CD14-positive monocyte (primary cell): Measurements from ENCODE around the gene HMX3. TPM values are rescaled to one million over a fixed set of nuclear protein-coding genes. Genes with fewer than 3 reads are reported as not detected.

Experiments
- DNase-seq, 3 donors: peaks; one replicate each; pipeline ENCODE4 v3.0.0-alpha.2; 2011 to 2022
- H2AFZ ChIP-seq: 2 replicates; pipeline ENCODE4 v1.6.0; 2012; ENCODE audit warnings: mild to moderate bottlenecking, low read depth, low read length, inconsistent platforms; ENCODE audit not compliant: insufficient read depth, poor library complexity, severe bottlenecking
- H3K27ac ChIP-seq, 2 donors: 1 replicate in 1 of 2; 2 replicates in 1 of 2; pipeline ENCODE4 v1.5.1; 2012 to 2013; ENCODE audit warnings: low read length in 2 of 2, control low read depth in 1 of 2, inconsistent platforms in 1 of 2, low read depth in 1 of 2, mild to moderate bottlenecking in 1 of 2
- H3K27me3 ChIP-seq, 2 donors: one replicate each; pipeline versions ENCODE4 v1.6.0 to v1.6.1; 2011 to 2013; ENCODE audit warnings: low read length in 2 of 2; ENCODE audit not compliant: control insufficient read depth in 2 of 2, insufficient read depth in 2 of 2
- H3K36me3 ChIP-seq, 2 donors: replicated peaks in 1 of 2; 1 replicate in 1 of 2; 2 replicates in 1 of 2; pipeline versions ENCODE4 v1.5.1 to v1.6.1; 2012 to 2013; ENCODE audit warnings: low read length in 2 of 2, control low read depth in 1 of 2, inconsistent platforms in 1 of 2, mild to moderate bottlenecking in 1 of 2; ENCODE audit not compliant: insufficient read depth in 2 of 2, control insufficient read depth in 1 of 2
- H3K4me1 ChIP-seq, 2 donors: 1 replicate in 1 of 2; 2 replicates in 1 of 2; pipeline versions ENCODE4 v1.5.1 to v1.6.1; 2012 to 2013; ENCODE audit warnings: low read length in 2 of 2, control low read depth in 1 of 2, inconsistent platforms in 1 of 2, mild to moderate bottlenecking in 1 of 2, moderate library complexity in 1 of 2; ENCODE audit not compliant: insufficient read depth in 2 of 2, control insufficient read depth in 1 of 2
- H3K4me2 ChIP-seq: replicated peaks from 2 replicates; pipeline ENCODE3; 2012; ENCODE audit warnings: low read length, moderate library complexity, mild to moderate bottlenecking; ENCODE audit not compliant: poor library complexity, severe bottlenecking; ENCODE audit errors: extremely low read depth
- H3K4me3 ChIP-seq, 3 experiments: fragments of 200-600 bp in 1 of 3; sonication (generic) in 1 of 3; replicated peaks in 1 of 3; 1 replicate in 2 of 3; 2 replicates in 1 of 3; pipeline ENCODE4 v1.5.1; 2011 to 2013; ENCODE audit warnings: low read length in 3 of 3, mild to moderate bottlenecking in 3 of 3, control low read depth in 2 of 3, low read depth in 2 of 3, inconsistent platforms in 1 of 3, moderate library complexity in 1 of 3
- H3K79me2 ChIP-seq: 2 replicates; pipeline ENCODE4 v1.6.0; 2012; ENCODE audit warnings: mild to moderate bottlenecking, control low read depth, inconsistent platforms, low read length, moderate library complexity; ENCODE audit not compliant: insufficient read depth
- H3K9ac ChIP-seq: 2 replicates; pipeline ENCODE4 v1.6.0; 2017; ENCODE audit warnings: low read length, mild to moderate bottlenecking; ENCODE audit not compliant: insufficient read depth, poor library complexity, severe bottlenecking
- H3K9me3 ChIP-seq, 2 donors: replicated peaks in 1 of 2; 1 replicate in 1 of 2; 2 replicates in 1 of 2; pipeline versions ENCODE4 v1.5.1 to v1.6.1; 2012 to 2013; ENCODE audit warnings: low read length in 2 of 2, control low read depth in 1 of 2; ENCODE audit not compliant: control insufficient read depth in 1 of 2, insufficient read depth in 1 of 2
- H4K20me1 ChIP-seq: 2 replicates; pipeline ENCODE4 v1.6.0; 2012; ENCODE audit warnings: mild to moderate bottlenecking, low read length, control low read depth, moderate library complexity; ENCODE audit not compliant: insufficient read depth
- H3K27ac Mint-ChIP-seq, 7 donors: one replicate each; pipeline ENCODE4 v1.8.0; 2020; ENCODE audit warnings: mild to moderate bottlenecking in 7 of 7, mixed read lengths in 7 of 7, moderate library complexity in 6 of 7, inconsistent platforms in 2 of 7
- H3K27me3 Mint-ChIP-seq, 3 donors: one replicate each; pipeline ENCODE4 v1.8.0; 2021 to 2022; ENCODE audit warnings: low read depth in 3 of 3, mild to moderate bottlenecking in 3 of 3, mixed read lengths in 3 of 3, moderate library complexity in 3 of 3, inconsistent platforms in 1 of 3
- H3K36me3 Mint-ChIP-seq, 2 donors: one replicate each; pipeline ENCODE4 v1.8.0; 2020; ENCODE audit warnings: mixed read lengths in 2 of 2, inconsistent platforms in 1 of 2, mild to moderate bottlenecking in 1 of 2
- H3K4me1 Mint-ChIP-seq: one replicate; pipeline ENCODE4 v1.8.0; 2020; ENCODE audit warnings: mild to moderate bottlenecking, mixed read lengths
- H3K4me3 Mint-ChIP-seq, 2 donors: one replicate each; pipeline ENCODE4 v1.8.0; 2020; ENCODE audit warnings: mild to moderate bottlenecking in 2 of 2, mixed read lengths in 2 of 2, moderate library complexity in 1 of 2
- H3K9me3 Mint-ChIP-seq, 7 donors: one replicate each; pipeline ENCODE4 v1.8.0; 2020 to 2022; ENCODE audit warnings: mixed read lengths in 7 of 7, mild to moderate bottlenecking in 6 of 7, moderate library complexity in 6 of 7, inconsistent platforms in 2 of 7
- WGBS: methylation state at CpG from one replicate; pipeline ENCODE4 v1.1.5; 2013; ENCODE audit warnings: missing lambda C conversion rate; ENCODE audit not compliant: insufficient coverage; 5-methylcytosine and 5-hydroxymethylcytosine counted together
- intact Hi-C, 2 donors: fragments of 100-400 bp; cut with micrococcal nuclease; formaldehyde crosslinking; loops; one replicate each; pipeline versions ENCODE4 v1.15.0 to v1.15.1; 2023
- polyA plus RNA-seq, 3 donors: library from polyadenylated mRNA; depleted of rRNA in 1 of 3; unstranded in 2 of 3; stranded (reverse) in 1 of 3; fragments of 300-500 nt in 2 of 3; fragments of >200 nt in 1 of 3; fragmentation: Illumina TruSeq in 2 of 3; gene quantifications; 1 replicate in 2 of 3; 2 replicates in 1 of 3; pipeline ENCODE4 v1.2.3, GENCODE V29; 2012 to 2021
- TF ChIP-seq, protein P1 (sequence below): fragments of 200-600 bp; IDR thresholded peaks from one replicate; pipeline ENCODE4 v1.8.0; 2022; ENCODE audit warnings: antibody characterized with exemption, mild to moderate bottlenecking

The HMX3 gene
- polyA plus RNA-seq, 3 donors, result not detected

DNA sequence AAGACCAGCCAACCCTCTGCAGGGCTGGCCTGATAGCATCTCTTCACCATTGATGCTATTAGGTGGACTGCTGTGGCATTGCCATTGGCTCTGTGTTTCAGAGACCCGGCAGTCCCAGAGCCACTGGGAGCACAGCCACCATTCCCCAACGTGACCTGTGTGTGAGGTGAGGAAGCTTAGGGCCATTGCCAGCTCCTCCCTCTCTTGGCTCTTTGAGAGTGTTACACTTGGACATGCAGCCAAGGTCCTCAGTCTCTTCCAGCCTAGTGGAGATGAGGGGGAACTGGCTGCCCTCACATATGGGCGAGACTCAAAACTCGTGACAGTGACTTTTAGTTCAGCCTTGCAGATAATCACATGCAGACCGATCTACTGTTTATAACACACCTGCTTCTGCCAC, 39.3 kb upstream of the HMX3 start:
- no peak overlapping the region for H3K27ac ChIP-seq
- no peaks in the 10 kb centered on the region for H3K9me3 ChIP-seq
- H2AFZ ChIP-seq, result no peak overlapping the region
- no peak overlapping the region for H3K9ac ChIP-seq
- Mint-ChIP-seq H3K36me3 (no peaks in the 10 kb centered on the region), H3K4me1 (no peaks in the 10 kb centered on the region), H3K4me3 (no peak overlapping the region), H3K27me3 (peaks cover 6 to 16% (median 10%) of the 10 kb centered on the region in 3 donors), H3K27ac (no peak overlapping the region), H3K9me3 (peaks cover 0 to 6% (median 0%) of the 10 kb centered on the region in 7 donors)
- 90% methylated on average over 2 of the region's 5 CpGs for WGBS
- TF ChIP-seq, protein P1, sequence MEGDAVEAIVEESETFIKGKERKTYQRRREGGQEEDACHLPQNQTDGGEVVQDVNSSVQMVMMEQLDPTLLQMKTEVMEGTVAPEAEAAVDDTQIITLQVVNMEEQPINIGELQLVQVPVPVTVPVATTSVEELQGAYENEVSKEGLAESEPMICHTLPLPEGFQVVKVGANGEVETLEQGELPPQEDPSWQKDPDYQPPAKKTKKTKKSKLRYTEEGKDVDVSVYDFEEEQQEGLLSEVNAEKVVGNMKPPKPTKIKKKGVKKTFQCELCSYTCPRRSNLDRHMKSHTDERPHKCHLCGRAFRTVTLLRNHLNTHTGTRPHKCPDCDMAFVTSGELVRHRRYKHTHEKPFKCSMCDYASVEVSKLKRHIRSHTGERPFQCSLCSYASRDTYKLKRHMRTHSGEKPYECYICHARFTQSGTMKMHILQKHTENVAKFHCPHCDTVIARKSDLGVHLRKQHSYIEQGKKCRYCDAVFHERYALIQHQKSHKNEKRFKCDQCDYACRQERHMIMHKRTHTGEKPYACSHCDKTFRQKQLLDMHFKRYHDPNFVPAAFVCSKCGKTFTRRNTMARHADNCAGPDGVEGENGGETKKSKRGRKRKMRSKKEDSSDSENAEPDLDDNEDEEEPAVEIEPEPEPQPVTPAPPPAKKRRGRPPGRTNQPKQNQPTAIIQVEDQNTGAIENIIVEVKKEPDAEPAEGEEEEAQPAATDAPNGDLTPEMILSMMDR, result no peak
- no peaks in the 10 kb centered on the region for H3K4me1 ChIP-seq
- no peaks in the 10 kb centered on the region for H4K20me1 ChIP-seq
- intact Hi-C loops, result no loop called here
- H3K4me3 ChIP-seq, result no peak overlapping the region
- H3K4me2 ChIP-seq, result no peak overlapping the region
- H3K27me3 ChIP-seq, result no peaks in the 10 kb centered on the region
- no peaks in the 10 kb centered on the region for H3K36me3 ChIP-seq
- H3K79me2 ChIP-seq, result no peaks in the 10 kb centered on the region
- DNase-seq, result no peak

DNA sequence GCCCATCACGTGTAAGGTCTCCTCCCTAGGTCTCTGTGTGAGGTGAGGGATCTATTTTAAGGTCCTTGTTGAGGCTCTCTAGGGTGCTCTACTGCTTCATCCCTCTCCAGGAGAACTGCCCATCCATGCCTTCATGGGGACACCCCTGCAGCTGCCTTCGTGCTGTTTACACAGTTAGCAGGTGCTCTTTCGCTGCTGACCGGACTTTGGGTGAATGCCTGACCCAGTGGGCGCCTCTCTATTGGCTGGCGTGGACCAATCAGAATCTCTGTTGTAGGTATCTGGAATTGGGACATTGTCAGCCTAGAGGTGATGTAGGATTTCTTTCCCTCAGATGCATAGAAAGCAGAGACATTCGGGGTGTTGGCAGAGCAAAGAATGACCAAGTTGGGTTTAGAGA, 38.7 kb upstream of the HMX3 start:
- Mint-ChIP-seq H3K36me3 (no peaks in the 10 kb centered on the region), H3K27me3 (peaks cover 6 to 16% (median 10%) of the 10 kb centered on the region in 3 donors), H3K9me3 (peaks cover 0 to 6% (median 0%) of the 10 kb centered on the region in 7 donors), H3K4me1 (no peaks in the 10 kb centered on the region), H3K4me3 (no peak overlapping the region), H3K27ac (no peak overlapping the region)
- 97% methylated on average over 5 of the region's 7 CpGs for WGBS
- no peak for DNase-seq
- H3K4me1 ChIP-seq, result no peaks in the 10 kb centered on the region
- intact Hi-C loops, result no loop called here
- H2AFZ ChIP-seq, result no peak overlapping the region
- no peak overlapping the region for H3K9ac ChIP-seq
- H3K4me2 ChIP-seq, result no peak overlapping the region
- H3K27me3 ChIP-seq, result no peaks in the 10 kb centered on the region
- no peaks in the 10 kb centered on the region for H3K79me2 ChIP-seq
- no peaks in the 10 kb centered on the region for H4K20me1 ChIP-seq
- H3K36me3 ChIP-seq, result no peaks in the 10 kb centered on the region
- H3K9me3 ChIP-seq, result no peaks in the 10 kb centered on the region
- TF ChIP-seq, protein P1, result no peak
- no peak overlapping the region for H3K27ac ChIP-seq
- no peak overlapping the region for H3K4me3 ChIP-seq
